8988T (cell line): ENCODE measurements around the gene CARD18.
"Not testable (repeated sequence)": the region's sequence is repeated elsewhere in the genome, so short reads cannot be mapped to it uniquely, and the experiment has no call there.

Experiments used
- DNase-seq: peaks from one replicate; pipeline ENCODE4 v3.0.0; 2011

Gene CARD18

GRCh38 chr11:105132716-105133511, 6.7 kb downstream of the CARD18 start:
- no peak for DNase-seq

DNA sequence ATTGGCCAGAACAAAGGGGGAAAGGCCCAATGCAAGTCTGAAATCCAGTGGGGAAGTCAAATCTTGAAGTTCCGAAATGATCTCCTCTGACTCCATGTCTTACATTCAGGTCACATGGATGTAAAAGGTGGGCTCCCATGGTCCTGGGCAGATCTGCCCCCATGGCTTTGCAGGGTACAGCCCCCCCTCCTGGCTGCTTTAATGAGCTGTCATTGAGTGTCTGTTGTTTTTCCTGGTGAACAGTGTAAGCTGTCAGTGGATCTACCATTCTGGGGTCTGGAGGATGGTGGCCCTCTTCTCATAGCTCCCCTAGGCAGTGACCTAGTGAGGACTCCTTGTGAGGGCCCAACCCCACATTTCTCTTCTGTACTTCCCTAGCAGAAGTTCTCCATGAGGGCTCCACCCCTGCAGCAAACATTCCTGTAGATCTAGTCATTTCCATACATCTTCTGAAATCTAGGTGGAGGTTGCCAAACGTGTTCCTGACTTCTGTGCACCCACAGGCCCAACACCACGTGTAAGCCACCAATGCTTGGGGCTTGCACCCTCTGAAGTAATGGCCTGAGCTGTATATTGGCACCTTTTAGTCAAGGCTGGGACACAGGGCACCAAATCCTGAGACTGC, 9.3 kb downstream of the CARD18 start:
- DNase-seq, result no peak

GRCh38 chr11:105124756-105125155, 14.8 kb downstream of the CARD18 start:
- no peak for DNase-seq

GRCh38 chr11:105111145-105111944, 28.2 kb downstream of the CARD18 start:
- no peak for DNase-seq

GRCh38 chr11:105110688-105111030, 28.9 kb downstream of the CARD18 start:
- DNase-seq, result no peak

DNA sequence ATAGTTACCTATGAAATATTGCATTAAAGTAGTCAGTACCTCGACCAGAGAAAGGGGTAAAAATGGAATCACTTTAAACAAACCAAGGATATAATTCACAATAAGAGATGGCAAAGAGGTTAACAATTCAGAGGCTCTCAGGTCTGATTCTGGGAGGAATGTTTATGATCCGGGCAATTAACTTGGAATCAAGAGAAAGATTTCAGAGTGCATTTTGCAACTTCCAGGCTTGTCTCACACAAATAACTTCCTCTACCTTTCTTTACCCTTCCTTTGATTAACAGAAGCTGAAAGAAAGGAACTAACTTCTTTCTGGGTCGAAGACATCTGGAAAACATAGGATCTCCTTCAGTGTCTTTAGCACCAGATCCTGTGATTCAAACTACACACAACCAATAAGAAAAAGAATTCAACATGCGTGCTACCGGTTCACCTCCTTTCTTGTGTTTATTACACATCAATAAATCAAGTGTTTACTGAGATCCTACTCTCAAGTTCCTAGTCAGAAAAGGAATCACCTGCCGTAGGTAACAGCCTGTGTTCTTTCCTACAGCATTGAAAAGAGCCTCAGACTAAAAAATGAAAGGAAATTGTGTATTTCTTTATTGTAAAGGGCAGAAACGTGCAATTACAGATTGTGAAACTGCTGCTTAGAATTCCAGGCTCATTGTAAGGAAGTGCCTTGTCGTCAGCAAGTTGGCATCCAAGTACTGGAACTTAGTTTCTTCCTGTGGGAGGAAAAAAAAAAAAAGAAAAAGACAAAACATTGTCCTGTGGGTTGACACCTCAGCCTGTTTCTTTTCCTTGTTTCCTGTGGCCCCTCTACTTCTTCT, 29.5 kb downstream of the CARD18 start:
- DNase-seq, result no peak

- no peak for DNase-seq
Observed at GRCh38 chr11:105109321-105109720, 30.2 kb downstream of the CARD18 start.

DNA sequence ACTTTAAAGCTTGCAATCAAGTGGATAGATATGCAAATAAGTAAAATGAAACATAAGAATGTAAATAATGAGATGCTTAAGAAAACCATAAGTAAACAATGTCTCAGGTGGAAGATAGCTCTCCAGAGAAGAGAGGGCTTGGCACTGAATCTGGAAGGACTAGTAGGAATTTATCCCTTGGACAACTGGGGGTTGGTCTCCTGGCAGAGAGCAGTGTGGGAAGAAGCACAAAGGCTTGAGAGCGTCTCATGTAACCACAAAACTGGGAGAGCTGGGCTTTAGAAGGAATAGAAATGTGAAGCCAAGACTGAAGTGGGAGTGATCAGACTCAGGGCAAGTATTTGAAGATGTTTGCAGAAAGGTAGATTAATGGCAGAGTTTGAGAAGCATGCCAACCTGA, 31.3 kb downstream of the CARD18 start:
- DNase-seq, result no peak

- not testable (repeated sequence) for DNase-seq
Observed at GRCh38 chr11:105107226-105107825, 32.2 kb downstream of the CARD18 start.

GRCh38 chr11:105106140-105106539, 33.4 kb downstream of the CARD18 start:
- DNase-seq, result no peak

GRCh38 chr11:105104292-105104691, 35.3 kb downstream of the CARD18 start:
- DNase-seq, result no peak

GRCh38 chr11:105103336-105103735, 36.2 kb downstream of the CARD18 start:
- DNase-seq, result no peak

GRCh38 chr11:105102079-105102581, 37.4 kb downstream of the CARD18 start:
- DNase-seq, result not testable (repeated sequence)

- no peak for DNase-seq
Observed at GRCh38 chr11:105100981-105101630, 38.5 kb downstream of the CARD18 start.

GRCh38 chr11:105100206-105100605, 39.4 kb downstream of the CARD18 start:
- no peak for DNase-seq

- not testable (repeated sequence) for DNase-seq
Observed at GRCh38 chr11:105099594-105099993, 40.0 kb downstream of the CARD18 start.

DNA sequence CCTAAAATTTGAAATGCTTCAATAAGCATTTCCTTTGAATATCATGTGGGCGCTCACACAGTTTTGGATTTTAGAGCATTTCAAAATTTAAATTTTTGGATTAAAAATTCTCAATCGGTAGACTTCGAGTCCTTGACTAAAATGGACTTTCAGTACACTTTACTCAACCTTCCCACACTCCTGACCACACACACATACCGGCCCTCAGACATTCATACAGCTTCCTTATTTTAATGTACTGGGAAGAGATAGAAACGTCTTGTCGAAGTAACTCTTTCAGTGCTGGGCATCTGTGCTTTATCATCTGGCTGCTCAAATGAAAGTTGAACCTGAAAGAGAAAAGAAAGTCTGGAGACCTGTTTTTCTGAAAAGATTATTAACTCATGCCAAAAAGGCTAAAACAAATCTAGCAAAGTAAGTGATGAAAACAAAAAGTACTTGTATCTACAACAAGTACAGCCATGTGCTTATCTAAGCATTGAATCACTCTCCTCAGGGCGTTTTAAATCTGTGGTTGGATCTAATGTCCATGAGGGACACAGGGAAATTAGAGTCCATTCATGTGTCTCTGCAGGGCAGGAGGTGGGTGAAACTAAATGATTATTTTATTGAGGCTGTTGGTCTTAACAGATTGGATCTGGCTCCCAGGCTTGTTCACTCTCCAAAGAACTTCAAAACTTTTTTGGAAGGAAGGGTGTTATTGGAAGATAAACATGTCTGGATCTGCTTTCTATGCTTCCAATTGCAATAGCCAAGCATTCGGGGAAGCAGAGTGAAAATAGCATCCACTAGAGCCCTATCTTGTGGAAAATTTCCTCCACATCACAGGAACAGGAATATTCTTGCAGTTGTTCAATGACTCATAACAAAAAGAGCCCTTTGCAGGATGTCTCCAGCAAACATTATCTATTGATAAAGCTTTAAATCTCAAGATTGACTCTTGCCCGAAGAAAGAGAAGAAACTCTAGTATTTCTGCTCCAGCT, 47.0 kb downstream of the CARD18 start:
- no peak for DNase-seq
